GM18909 (cell line): Measurements from ENCODE around the gene CIAO3.

Source experiments
- ATAC-seq: cut with Tn5 transposase; IDR thresholded peaks from one replicate; pipeline ENCODE4 v1.9.1; 2021; ENCODE audit warnings: mild to moderate bottlenecking; ENCODE audit not compliant: unreplicated experiment, poor library complexity

The CIAO3 gene

DNA sequence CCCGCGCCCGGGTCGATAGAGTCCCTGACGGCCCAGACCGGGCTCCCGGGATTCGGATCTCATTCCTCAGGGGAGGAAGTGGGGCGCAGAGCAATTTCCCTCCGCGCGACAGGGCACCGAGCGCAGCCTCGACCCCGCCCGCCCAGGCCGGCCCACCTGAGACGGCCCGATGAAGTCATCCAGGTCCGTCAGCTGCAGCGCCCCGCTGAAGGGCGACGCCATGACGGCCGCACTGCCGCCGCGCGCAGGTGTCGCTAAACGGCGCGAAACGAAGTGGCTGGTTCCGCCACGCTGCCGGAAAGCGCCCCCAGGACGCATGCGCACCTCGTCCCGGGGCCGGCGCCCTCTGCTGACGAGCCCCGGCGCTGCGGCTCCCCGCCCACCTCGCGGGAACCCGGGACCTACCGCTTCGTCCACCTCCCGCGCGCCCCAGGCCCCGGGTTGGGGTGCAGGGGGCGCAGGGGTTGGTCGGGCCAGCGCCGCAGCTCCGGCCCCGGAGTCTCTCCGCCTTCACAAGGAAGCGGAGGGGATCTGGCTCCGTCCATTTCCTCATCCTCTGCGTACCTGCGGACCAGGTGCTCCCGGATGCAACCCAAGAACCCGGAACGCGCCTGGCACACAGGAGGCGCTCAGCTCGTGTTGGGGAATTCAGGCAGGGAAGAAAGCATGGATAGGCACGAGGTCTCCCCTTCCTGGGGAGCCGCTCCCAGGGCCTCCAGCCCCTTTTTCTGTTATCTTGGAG lies at the start of gene CIAO3:
Gene CIAO3, minus strand, starts transcription at position 234 of the 742 bp plus-strand sequence. Its CDS starts 12 bp downstream, at position 222.
- ATAC-seq: peak; percentile 77

- no peak for ATAC-seq
These were observed 49.3 kb upstream of the CIAO3 start for GRCh38 chr16:790086-790485.

- ATAC-seq: no peak
These were observed 48.5 kb upstream of the CIAO3 start for GRCh38 chr16:789191-789850.

DNA sequence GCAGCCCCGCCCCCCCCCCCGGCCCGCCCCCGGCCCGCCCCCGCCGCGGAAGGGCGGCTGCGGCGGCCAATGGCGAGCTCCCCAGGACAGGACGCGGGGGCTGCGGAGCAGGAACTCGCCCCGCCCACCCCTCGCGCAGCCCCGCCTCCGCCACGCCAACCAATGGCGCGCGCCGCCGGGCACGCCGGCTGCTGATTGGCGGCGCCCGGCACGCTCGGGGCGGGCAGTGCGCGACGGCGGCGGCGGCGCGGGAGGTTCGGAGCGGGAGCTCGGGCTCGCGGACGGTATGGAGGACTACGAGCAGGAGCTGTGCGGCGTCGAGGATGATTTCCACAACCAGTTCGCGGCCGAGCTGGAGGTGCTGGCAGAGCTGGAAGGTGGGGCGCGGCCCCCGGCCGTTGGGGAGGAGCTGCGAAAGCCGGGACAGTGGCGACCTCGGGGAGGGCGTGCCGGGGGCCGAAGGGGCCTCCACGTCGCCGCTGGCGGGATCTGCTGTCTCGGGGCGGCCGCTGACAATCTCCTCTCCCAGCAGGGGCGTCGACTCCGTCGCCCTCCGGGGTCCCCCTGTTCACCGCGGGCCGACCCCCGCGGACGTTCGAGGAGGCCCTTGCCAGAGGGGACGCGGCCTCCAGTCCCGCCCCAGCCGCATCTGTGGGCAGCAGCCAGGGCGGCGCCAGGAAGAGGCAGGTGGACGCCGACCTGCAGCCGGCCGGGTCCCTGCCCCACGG lies 47.8 kb upstream of the CIAO3 start, which contains the start of gene CHTF18:
Gene CHTF18, plus strand, starts transcription at position 222 of the 728 bp plus-strand sequence. Its CDS starts 65 bp downstream, at position 287.
- peak; percentile 65 for ATAC-seq

GRCh38 chr16:787978-788398 lies 47.2 kb upstream of the CIAO3 start, which contains the start of gene RPUSD1:
Gene RPUSD1 (minus strand): TSS chr16:788381. CDS start chr16:787737, 644 bp downstream.
- ATAC-seq: peak; percentile 23

- no peak for ATAC-seq
These were observed 46.6 kb upstream of the CIAO3 start for GRCh38 chr16:787321-787966.

DNA sequence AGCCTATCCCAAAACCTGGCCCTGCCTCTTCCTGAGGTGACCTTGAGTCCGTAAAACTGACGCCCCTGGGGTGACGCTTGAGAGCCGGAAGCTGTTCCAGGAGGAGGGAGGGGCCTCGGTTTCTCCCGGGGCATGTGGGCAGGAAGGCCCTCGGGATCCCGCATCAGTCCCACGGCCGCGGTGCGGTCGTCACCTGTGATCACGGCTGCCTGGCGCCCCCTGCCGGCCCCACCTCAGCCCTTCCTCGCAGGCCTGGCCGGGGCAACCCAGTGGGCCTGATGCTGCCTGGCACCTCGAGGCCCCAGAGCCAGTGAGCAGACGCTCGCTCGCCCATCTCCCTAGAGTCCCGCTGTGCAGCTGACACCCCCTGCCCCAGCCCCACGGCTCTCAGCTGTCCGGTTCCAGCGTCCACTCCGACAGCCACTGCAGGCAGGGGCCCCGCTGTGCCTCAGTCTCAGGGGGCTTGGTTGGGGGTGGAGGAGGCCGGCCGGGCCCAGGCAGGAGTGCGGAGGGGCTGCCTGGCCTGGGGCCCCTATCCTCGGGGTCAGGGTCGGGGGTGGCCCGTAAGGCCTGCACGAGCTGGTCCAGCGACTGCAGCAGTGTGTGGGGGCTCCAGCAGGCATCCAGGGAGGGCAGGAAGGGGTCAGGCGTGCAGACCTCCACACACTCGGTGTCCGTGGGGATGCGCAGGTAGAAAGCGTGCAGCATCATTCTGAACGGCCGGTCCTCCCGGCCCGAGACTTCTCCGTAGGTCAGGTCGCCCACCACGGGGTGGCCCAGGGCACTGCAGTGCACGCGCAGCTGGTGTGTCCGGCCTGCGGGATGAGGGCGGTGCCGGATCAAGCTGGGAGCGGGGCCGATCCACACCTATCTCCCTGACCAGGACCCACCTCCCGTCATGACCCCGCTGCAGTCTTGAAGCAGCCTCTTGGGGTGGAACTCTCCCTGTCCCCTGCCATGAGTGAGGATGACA lies 45.1 kb upstream of the CIAO3 start:
- no peak for ATAC-seq

GRCh38 chr16:784431-784830 lies 43.6 kb upstream of the CIAO3 start:
- no peak for ATAC-seq

- ATAC-seq: no peak
These were observed 42.8 kb upstream of the CIAO3 start for GRCh38 chr16:783404-784161.

- ATAC-seq: no peak
These were observed 42.1 kb upstream of the CIAO3 start for GRCh38 chr16:782766-783403.

DNA sequence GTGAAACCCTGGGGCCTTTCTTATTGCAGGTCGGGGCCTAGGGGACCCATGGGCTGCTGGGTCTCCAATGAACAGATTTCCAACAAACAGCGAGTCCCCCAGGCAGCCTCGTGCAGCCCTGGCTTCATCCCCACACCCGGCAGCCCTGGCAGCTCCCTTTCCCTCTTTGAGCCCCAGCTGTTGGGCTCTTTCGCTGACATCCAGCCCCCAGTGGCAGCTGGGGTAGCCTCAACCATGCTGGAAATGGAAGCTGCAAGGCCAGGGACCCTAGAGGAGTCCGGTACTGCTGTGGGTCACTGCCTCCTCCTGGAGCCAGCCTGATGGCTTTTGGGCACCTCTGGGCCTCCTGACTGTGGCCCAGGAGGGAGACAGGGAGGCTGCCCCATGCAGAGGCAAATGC lies 41.5 kb upstream of the CIAO3 start:
- ATAC-seq: no peak

- no peak for ATAC-seq
These were observed 40.7 kb upstream of the CIAO3 start for GRCh38 chr16:781346-782010.

GRCh38 chr16:780296-780695 lies 39.5 kb upstream of the CIAO3 start:
- no peak for ATAC-seq

- no peak for ATAC-seq
These were observed 38.8 kb upstream of the CIAO3 start for GRCh38 chr16:779561-779960.

DNA sequence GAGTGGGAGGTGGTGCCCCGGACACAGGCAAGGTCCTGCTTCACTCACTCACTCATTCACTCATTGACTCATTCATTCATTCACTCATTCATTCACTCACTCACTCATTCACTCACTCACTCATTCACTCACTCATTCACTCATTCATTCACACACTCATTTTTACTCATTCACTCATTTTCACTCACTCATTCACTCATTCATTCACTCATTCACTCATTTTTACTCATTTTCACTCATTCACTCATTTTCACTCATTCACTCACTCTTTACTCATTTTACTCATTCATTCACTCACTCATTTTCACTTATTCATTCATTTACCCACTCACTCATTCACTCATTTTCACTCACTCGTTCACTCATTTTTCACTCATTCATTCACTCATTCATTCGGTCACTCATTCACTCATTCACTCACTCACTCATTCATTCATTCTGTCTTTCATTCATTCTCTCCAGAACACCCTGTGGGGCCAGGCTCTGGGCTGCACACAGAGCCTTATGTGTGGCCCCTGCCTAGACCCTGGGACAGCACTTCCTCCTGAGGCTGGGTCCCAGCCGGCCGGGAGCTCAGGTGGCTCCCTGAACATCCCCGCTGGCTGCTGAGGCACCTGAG lies 38.2 kb upstream of the CIAO3 start:
- no peak for ATAC-seq

GRCh38 chr16:778447-778846 lies 37.6 kb upstream of the CIAO3 start:
- ATAC-seq: no peak

- no peak for ATAC-seq
These were observed 37.0 kb upstream of the CIAO3 start for GRCh38 chr16:777826-778225.
